Body of pancreas (tissue), 4 donors: ENCODE measurements around the gene SPRR2A.

Experiments used
- CTCF ChIP-seq, 7 experiments: fragments of 450-650 bp in 4 of 7; fragments of 200-600 bp in 3 of 7; sonication (generic) in 3 of 7; IDR thresholded peaks; one replicate each; pipeline ENCODE4 v1.5.1; 2016 to 2019; ENCODE audit warnings: antibody characterized with exemption in 7 of 7
- POLR2A ChIP-seq, 3 donors: fragments of 450-650 bp; IDR thresholded peaks; one replicate each; pipeline ENCODE4 v1.6.1; 2016; ENCODE audit warnings: antibody characterized with exemption in 3 of 3, mild to moderate bottlenecking in 2 of 3

- no peak for TF ChIP-seq CTCF (IDR thresholded peaks at IDR 0.05)
- no peak for TF ChIP-seq POLR2A (IDR thresholded peaks at IDR 0.05)
These were observed 26.4 kb downstream of the SPRR2A start, which contains the start of gene SPRR1B for GRCh38 chr1:153030895-153031294.
